22Rv1 (cell line): Measurements from ENCODE around the gene FBXL7.

Experiments used
- H3K27ac ChIP-seq: fragments of 450-650 bp; 2 replicates; pipeline ENCODE4 v1.5.1; 2017
- ZFX ChIP-seq: fragments of 450-650 bp; IDR thresholded peaks from 2 replicates; pipeline ENCODE4 v1.6.1; 2017; ENCODE audit warnings: antibody characterized with exemption, borderline replicate concordance
- TF ChIP-seq, protein P1 (sequence below): fragments of 450-650 bp; IDR thresholded peaks from 2 replicates; pipeline ENCODE4 v1.5.1; 2017; ENCODE audit warnings: mild to moderate bottlenecking

FBXL7 gene

DNA sequence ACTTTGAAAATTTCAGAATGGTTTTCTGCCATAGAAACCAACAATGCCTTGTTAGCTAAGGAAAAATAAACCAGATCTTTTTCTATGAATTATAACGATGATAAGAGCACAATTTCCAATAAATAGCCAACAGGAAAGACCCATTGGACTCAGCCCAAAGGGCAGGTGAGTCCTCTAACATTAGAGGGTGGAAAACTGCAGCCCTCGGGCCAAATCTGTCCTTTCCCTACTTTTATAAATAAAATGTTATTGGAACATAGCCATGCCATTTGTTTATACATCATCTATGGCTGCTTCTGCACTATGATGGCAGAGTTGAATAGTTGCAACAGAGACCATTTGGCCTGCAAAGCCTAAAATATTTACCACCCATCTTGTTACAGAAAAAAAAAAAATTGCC is 296.1 kb downstream of the FBXL7 start:
- TF ChIP-seq ZFX: no peak
- TF ChIP-seq, protein P1, sequence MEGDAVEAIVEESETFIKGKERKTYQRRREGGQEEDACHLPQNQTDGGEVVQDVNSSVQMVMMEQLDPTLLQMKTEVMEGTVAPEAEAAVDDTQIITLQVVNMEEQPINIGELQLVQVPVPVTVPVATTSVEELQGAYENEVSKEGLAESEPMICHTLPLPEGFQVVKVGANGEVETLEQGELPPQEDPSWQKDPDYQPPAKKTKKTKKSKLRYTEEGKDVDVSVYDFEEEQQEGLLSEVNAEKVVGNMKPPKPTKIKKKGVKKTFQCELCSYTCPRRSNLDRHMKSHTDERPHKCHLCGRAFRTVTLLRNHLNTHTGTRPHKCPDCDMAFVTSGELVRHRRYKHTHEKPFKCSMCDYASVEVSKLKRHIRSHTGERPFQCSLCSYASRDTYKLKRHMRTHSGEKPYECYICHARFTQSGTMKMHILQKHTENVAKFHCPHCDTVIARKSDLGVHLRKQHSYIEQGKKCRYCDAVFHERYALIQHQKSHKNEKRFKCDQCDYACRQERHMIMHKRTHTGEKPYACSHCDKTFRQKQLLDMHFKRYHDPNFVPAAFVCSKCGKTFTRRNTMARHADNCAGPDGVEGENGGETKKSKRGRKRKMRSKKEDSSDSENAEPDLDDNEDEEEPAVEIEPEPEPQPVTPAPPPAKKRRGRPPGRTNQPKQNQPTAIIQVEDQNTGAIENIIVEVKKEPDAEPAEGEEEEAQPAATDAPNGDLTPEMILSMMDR: no peak
- no peak overlapping the region for H3K27ac ChIP-seq

DNA sequence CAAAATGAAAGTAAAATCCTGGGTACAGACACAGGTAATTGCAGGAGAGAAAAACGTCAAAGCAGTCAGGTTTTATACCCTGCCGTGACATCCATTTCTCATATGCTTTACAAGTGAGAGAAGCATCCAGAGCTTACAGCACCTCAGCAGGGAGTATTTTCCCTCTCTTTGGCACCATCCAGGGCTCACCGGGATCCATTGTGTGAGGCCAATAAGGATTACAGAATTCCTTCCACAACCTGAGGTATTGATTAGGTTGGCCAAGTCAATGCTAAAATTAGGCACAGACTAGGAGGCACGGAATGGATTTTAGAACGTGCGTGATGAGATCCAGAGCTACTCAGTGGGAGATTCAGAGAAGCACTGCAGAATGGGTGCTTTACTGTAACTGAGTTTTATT is 296.6 kb downstream of the FBXL7 start:
- H3K27ac ChIP-seq: no peak overlapping the region
- TF ChIP-seq, protein P1: no peak
- no peak for TF ChIP-seq ZFX

DNA sequence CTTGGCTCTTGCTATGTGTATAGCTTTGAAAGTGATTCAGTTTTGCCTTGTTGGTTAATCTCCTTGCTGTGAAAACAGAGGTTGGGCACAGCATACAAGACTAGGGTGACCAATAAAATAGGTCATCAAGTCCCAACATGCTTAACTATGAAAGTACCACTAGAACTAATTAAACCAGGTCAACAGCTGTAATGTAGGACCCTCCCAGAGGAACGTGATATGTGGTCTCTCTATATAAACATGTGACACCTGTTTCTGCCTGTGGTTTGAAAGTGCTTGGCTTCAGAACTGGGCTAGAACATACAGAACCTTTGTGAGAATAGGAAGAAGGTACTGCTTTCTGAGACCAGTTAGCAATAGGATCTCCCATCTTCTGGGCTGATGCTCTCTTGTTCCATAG is 297.1 kb downstream of the FBXL7 start:
- no peak overlapping the region for H3K27ac ChIP-seq
- TF ChIP-seq, protein P1: no peak
- no peak for TF ChIP-seq ZFX

DNA sequence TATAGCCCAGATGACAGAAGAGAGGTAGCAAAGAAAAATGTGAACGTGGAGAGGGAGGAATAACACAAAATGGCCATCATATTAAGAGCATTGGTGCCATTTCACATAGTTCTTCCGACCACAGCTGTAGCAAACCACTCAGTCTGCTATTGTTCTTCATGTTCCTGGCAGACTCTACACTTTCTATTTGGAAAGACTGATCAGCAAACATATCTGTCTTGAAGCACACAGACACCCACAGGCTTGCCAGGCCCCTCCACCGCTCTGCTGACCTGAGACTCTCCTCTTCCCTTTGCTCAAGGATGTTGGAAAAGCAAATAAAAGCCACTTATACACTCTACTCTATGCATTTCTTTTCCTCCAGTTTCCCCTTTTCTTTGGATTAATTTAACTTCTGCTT is 298.0 kb downstream of the FBXL7 start:
- TF ChIP-seq, protein P1: no peak
- H3K27ac ChIP-seq: no peak overlapping the region

DNA sequence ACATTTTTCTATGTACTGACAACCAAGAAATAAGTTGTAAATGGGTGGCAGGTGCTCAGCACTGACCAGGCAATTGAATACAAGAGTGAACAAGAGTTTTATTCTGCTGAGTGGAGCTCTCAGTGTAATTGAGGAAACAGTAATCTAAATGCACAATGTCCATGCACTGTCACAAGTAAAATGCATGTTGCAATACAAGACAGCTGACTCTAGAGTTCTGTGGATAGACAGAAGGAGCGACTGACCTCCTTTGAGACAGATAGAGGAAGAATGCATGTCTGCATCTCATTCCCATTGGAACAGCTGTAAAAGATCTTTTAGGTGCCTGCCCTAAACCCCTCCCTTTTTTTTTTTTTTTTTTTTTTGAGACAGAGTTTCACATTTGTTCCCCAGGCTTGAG is 299.0 kb downstream of the FBXL7 start:
- TF ChIP-seq, protein P1: no peak
- TF ChIP-seq ZFX: no peak
- H3K27ac ChIP-seq: no peak overlapping the region

DNA sequence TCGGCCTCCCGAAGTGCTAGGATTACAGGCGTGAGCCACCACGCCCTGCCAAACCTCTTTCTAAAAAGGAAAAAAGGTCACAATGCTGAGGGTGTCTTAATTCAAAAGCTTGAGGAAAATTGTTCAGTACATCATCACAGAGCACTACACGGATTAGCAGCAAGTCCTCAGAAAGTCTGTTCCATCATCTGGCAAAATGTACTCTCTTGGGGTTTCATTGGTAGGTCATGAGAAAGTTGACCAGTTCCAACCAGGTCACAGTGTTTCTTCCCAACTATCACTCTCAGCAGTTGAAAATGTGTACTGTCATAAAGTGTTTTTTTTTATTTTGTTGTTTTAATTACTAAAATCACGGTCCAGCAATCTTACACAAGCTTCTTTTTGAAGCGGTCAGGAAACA is 299.6 kb downstream of the FBXL7 start:
- TF ChIP-seq ZFX: no peak
- TF ChIP-seq, protein P1: no peak

DNA sequence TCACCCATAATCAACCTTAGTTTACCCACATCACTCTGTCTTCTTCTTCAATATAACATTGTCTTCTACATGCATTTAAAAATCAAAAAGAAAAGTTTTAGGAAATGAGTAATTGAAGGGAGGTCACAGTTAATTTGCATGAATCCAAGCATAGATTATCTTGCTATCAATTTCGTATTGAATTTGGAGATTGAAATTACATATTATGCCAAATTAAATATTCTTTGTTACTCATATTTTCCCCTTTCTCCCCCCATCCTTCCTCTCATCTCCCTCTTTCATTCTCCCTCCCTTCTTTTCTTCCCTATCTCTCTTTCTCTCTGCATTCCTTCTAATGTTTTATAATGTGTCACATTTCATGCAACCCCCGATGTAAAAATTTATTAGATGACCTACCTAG is 303.3 kb downstream of the FBXL7 start:
- TF ChIP-seq, protein P1: no peak
- TF ChIP-seq ZFX: no peak
- no peak overlapping the region for H3K27ac ChIP-seq

More for the DNA sequence above, 299.6 kb downstream of the FBXL7 start:
- no peak overlapping the region for H3K27ac ChIP-seq
